H9 (cell line): ENCODE results near the gene THSD4. TPM values are rescaled to one million over a fixed set of nuclear protein-coding genes. Genes with fewer than 3 reads are reported as not detected.

Source experiments
- DNase-seq: peaks from one replicate; pipeline ENCODE4 v3.0.0-alpha.2; 2017
- H2AFZ ChIP-seq: one replicate; pipeline ENCODE4 v1.6.1; 2013; ENCODE audit warnings: mild to moderate bottlenecking, low read length, control low read depth, moderate library complexity
- H2AK5ac ChIP-seq: 2 replicates; pipeline ENCODE4 v1.6.1; 2013; ENCODE audit warnings: low read length, control low read depth, mixed read lengths; ENCODE audit not compliant: insufficient read length
- H2BK120ac ChIP-seq: one replicate; pipeline ENCODE4 v1.6.1; 2013; ENCODE audit warnings: low read depth, mild to moderate bottlenecking, low read length, control low read depth, inconsistent platforms; ENCODE audit not compliant: poor library complexity, severe bottlenecking
- H2BK12ac ChIP-seq: 2 replicates; pipeline ENCODE4 v1.6.1; 2013; ENCODE audit warnings: low read length, control low read depth, mixed read lengths, low read depth; ENCODE audit not compliant: insufficient read length
- H2BK15ac ChIP-seq: 2 replicates; pipeline ENCODE4 v1.6.1; 2013; ENCODE audit warnings: low read depth, low read length, control low read depth
- H2BK20ac ChIP-seq: one replicate; pipeline ENCODE4 v1.6.1; 2013; ENCODE audit warnings: low read depth, mild to moderate bottlenecking, low read length, control low read depth, inconsistent platforms; ENCODE audit not compliant: poor library complexity, severe bottlenecking
- H2BK5ac ChIP-seq: 2 replicates; pipeline ENCODE4 v1.6.1; 2013; ENCODE audit warnings: low read length, control low read depth, mixed read lengths; ENCODE audit not compliant: insufficient read length
- H3K14ac ChIP-seq: 2 replicates; pipeline ENCODE4 v1.6.1; 2013; ENCODE audit warnings: low read length, control low read depth; ENCODE audit not compliant: insufficient read depth
- H3K18ac ChIP-seq: 2 replicates; pipeline ENCODE4 v1.6.1; 2013; ENCODE audit warnings: low read depth, mild to moderate bottlenecking, mixed read lengths, low read length, control low read depth; ENCODE audit not compliant: insufficient read length
- H3K23ac ChIP-seq: 2 replicates; pipeline ENCODE4 v1.6.1; 2013; ENCODE audit warnings: low read length, control low read depth, mixed read lengths, low read depth; ENCODE audit not compliant: insufficient read length
- H3K23me2 ChIP-seq: 2 replicates; pipeline ENCODE4 v1.6.1; 2013; ENCODE audit warnings: low read depth, mild to moderate bottlenecking, mixed read lengths, low read length, control low read depth; ENCODE audit not compliant: insufficient read length, poor library complexity, severe bottlenecking
- H3K27ac ChIP-seq: 2 replicates; pipeline ENCODE4 v1.5.1; 2013; ENCODE audit warnings: low read length, control low read depth, mixed read lengths, low read depth; ENCODE audit not compliant: insufficient read length
- H3K27me3 ChIP-seq: 2 replicates; pipeline ENCODE4 v1.6.1; 2013; ENCODE audit warnings: low read length, control low read depth, inconsistent platforms; ENCODE audit not compliant: insufficient read depth
- H3K4ac ChIP-seq: 2 replicates; pipeline ENCODE4 v1.6.1; 2013; ENCODE audit warnings: low read depth, mild to moderate bottlenecking, control low read depth, inconsistent platforms, low read length, moderate library complexity
- H3K4me1 ChIP-seq: 2 replicates; pipeline ENCODE4 v1.6.1; 2013; ENCODE audit warnings: low read length, control low read depth, inconsistent platforms; ENCODE audit not compliant: insufficient read depth
- H3K4me2 ChIP-seq: 2 replicates; pipeline ENCODE4 v1.6.1; 2013; ENCODE audit warnings: low read length, control low read depth, mixed read lengths; ENCODE audit not compliant: insufficient read length, insufficient read depth
- H3K56ac ChIP-seq: 2 replicates; pipeline ENCODE4 v1.6.1; 2013; ENCODE audit warnings: low read depth, mild to moderate bottlenecking, mixed read lengths, low read length, control low read depth; ENCODE audit not compliant: insufficient read length
- H3K79me1 ChIP-seq: 2 replicates; pipeline ENCODE4 v1.6.1; 2013; ENCODE audit warnings: low read depth, mild to moderate bottlenecking, moderate library complexity, low read length, control low read depth, inconsistent platforms; ENCODE audit not compliant: insufficient read depth, poor library complexity, severe bottlenecking
- H3K79me2 ChIP-seq: 2 replicates; pipeline ENCODE4 v1.6.1; 2013; ENCODE audit warnings: low read length, control low read depth, inconsistent platforms; ENCODE audit not compliant: insufficient read depth
- H3K9ac ChIP-seq: 2 replicates; pipeline ENCODE4 v1.6.1; 2013; ENCODE audit warnings: low read length, control low read depth, mixed read lengths; ENCODE audit not compliant: insufficient read length; ENCODE audit errors: extremely low read depth
- H3K9me3 ChIP-seq: one replicate; pipeline ENCODE4 v1.6.1; 2013; ENCODE audit warnings: low read depth, low read length, inconsistent platforms; ENCODE audit not compliant: control insufficient read depth
- H3T11ph ChIP-seq: one replicate; pipeline ENCODE4 v1.6.1; 2013; ENCODE audit warnings: mild to moderate bottlenecking, low read length, control low read depth, inconsistent platforms
- H4K20me1 ChIP-seq: one replicate; pipeline ENCODE4 v1.6.1; 2013; ENCODE audit not compliant: control insufficient read depth, insufficient read length, insufficient read depth
- H4K5ac ChIP-seq: 2 replicates; pipeline ENCODE4 v1.6.1; 2013; ENCODE audit warnings: low read depth, mild to moderate bottlenecking, mixed read lengths, low read length, control low read depth; ENCODE audit not compliant: insufficient read length
- H4K8ac ChIP-seq: replicated peaks from 2 replicates; pipeline ENCODE4 v1.6.1; 2013; ENCODE audit warnings: low read length, control low read depth, mixed read lengths, low read depth; ENCODE audit not compliant: insufficient read length
- H4K91ac ChIP-seq: 2 replicates; pipeline ENCODE4 v1.6.1; 2013; ENCODE audit warnings: low read depth, mild to moderate bottlenecking, moderate library complexity, mixed read lengths, low read length, control low read depth; ENCODE audit not compliant: insufficient read length
- H3K27ac Mint-ChIP-seq, 3 experiments: 2 replicates in 2 of 3; 3 replicates in 1 of 3; pipeline ENCODE4 v1.8.0; 2020 to 2021; ENCODE audit warnings: mixed read lengths in 3 of 3, mild to moderate bottlenecking in 1 of 3, moderate library complexity in 1 of 3
- H3K27me3 Mint-ChIP-seq: 2 replicates; pipeline ENCODE4 v1.8.0; 2021; ENCODE audit warnings: low read depth, mild to moderate bottlenecking, moderate library complexity, mixed read lengths
- H3K36me3 Mint-ChIP-seq, 3 experiments: 2 replicates in 2 of 3; 3 replicates in 1 of 3; pipeline ENCODE4 v1.8.0; 2020 to 2021; ENCODE audit warnings: low read depth in 3 of 3, mixed read lengths in 3 of 3; ENCODE audit not compliant: insufficient read depth in 1 of 3
- H3K4me1 Mint-ChIP-seq, 2 experiments: 2 replicates each; pipeline ENCODE4 v1.8.0; 2020; ENCODE audit warnings: mixed read lengths in 2 of 2
- H3K4me3 Mint-ChIP-seq, 2 experiments: 2 replicates in 1 of 2; 3 replicates in 1 of 2; pipeline ENCODE4 v1.8.0; 2020 to 2021; ENCODE audit warnings: mild to moderate bottlenecking in 2 of 2, mixed read lengths in 2 of 2, moderate library complexity in 1 of 2
- H3K9me3 Mint-ChIP-seq, 2 experiments: 2 replicates in 1 of 2; 3 replicates in 1 of 2; pipeline ENCODE4 v1.8.0; 2020; ENCODE audit warnings: mild to moderate bottlenecking in 2 of 2, mixed read lengths in 2 of 2, moderate library complexity in 1 of 2
- CTCF ChIP-seq: fragments of 200-600 bp; sonication (generic); conservative IDR thresholded peaks from 3 replicates; pipeline ENCODE4 v1.8.0; 2021; ENCODE audit warnings: antibody characterized with exemption, mild to moderate bottlenecking
- WGBS: extraction: QIAGEN DNeasy Blood & Tissue Kit; methylation state at CpG from one replicate; pipeline ENCODE4 v1.1.7; 2013; ENCODE audit warnings: missing lambda C conversion rate, low lambda C conversion rate, mixed read lengths; ENCODE audit not compliant: insufficient read length; ENCODE audit errors: extremely low coverage; 5-methylcytosine and 5-hydroxymethylcytosine counted together
- total RNA-seq: library from RNA; stranded (reverse); gene quantifications from 2 replicates; pipeline ENCODE4 v1.2.1, GENCODE V29; 2021

The THSD4 gene
- total RNA-seq, 1 experiment from 2014 or later: 5.5 TPM

- no peak for TF ChIP-seq CTCF
- H3K27me3 Mint-ChIP-seq: no peaks in the 10 kb centered on the region; the same call in 1 of the 2 replicates
- Histone ChIP-seq H3K18ac (no peak overlapping the region), H4K5ac (no peak overlapping the region), H3K27me3 (no peaks in the 10 kb centered on the region), H3T11ph (no peak overlapping the region), H3K4me1 (peaks cover 5% of the 10 kb centered on the region; the same call in 1 of the 2 replicates), H2BK120ac (no peak overlapping the region), H3K23me2 (no peaks in the 10 kb centered on the region), H4K91ac (no peak overlapping the region), H2BK15ac (no peak overlapping the region), H3K23ac (no peak overlapping the region), H4K8ac (no peak overlapping the region), H4K20me1 (no peaks in the 10 kb centered on the region), H3K79me2 (no peaks in the 10 kb centered on the region), H2BK12ac (no peak overlapping the region), H3K4me2 (no peak overlapping the region), H2BK20ac (no peak overlapping the region), H2BK5ac (no peak overlapping the region), H3K9me3 (no peaks in the 10 kb centered on the region), H3K79me1 (no peaks in the 10 kb centered on the region), H3K4ac (no peak overlapping the region), H2AK5ac (no peak overlapping the region), H3K56ac (no peak overlapping the region), H3K27ac (no peak overlapping the region), H3K9ac (no peak overlapping the region), H3K14ac (no peak overlapping the region), H2AFZ (no peak overlapping the region)
- H3K36me3 Mint-ChIP-seq: no peaks in the 10 kb centered on the region
- H3K4me3 Mint-ChIP-seq: no peak overlapping the region
- H3K27ac Mint-ChIP-seq: no peak overlapping the region
- DNase-seq: no peak
- H3K4me1 Mint-ChIP-seq: peaks cover 23 to 26% of the 10 kb centered on the region in 2 experiments
- H3K9me3 Mint-ChIP-seq: no peaks in the 10 kb centered on the region
- no CpG with 5 or more reads among the region's 8 CpGs for WGBS
These were observed 213.8 kb downstream of the THSD4 start for GRCh38 chr15:71329041-71329440.
